AG10803 (cell line): ENCODE results near the gene LSM7.

Source experiments
- DNase-seq: peaks from one replicate; pipeline ENCODE4 v3.0.0; 2010; ENCODE audit warnings: low read depth
- H3K4me3 ChIP-seq: 2 replicates; pipeline ENCODE4 v1.5.1; 2011; ENCODE audit warnings: mild to moderate bottlenecking, low read length, control low read depth
- CTCF ChIP-seq: conservative IDR thresholded peaks from 2 replicates; pipeline ENCODE4 v1.5.1; 2011; ENCODE audit warnings: mild to moderate bottlenecking, low read length, control low read depth, inconsistent platforms

Gene LSM7

GRCh38 chr19:2335848-2336247, 7.5 kb upstream of the LSM7 start:
- no peak for TF ChIP-seq CTCF
- H3K4me3 ChIP-seq, result no peak overlapping the region
- no peak for DNase-seq

GRCh38 chr19:2334986-2335846, 6.8 kb upstream of the LSM7 start:
- DNase-seq, result no peak
- TF ChIP-seq CTCF, result no peak
- H3K4me3 ChIP-seq, result no peak overlapping the region

- no peak for DNase-seq
- no peak overlapping the region for H3K4me3 ChIP-seq
- no peak for TF ChIP-seq CTCF
Observed at GRCh38 chr19:2334426-2334825, 6.0 kb upstream of the LSM7 start.

- H3K4me3 ChIP-seq, result no peak overlapping the region
- no peak for DNase-seq
- TF ChIP-seq CTCF, result no peak; the same call in 1 of the 2 replicates
Observed at GRCh38 chr19:2333807-2334211, 5.4 kb upstream of the LSM7 start.

GRCh38 chr19:2333027-2333806, 4.8 kb upstream of the LSM7 start:
- no peak for TF ChIP-seq CTCF
- no peak for DNase-seq
- no peak overlapping the region for H3K4me3 ChIP-seq

- DNase-seq, result peak; percentile 54
- H3K4me3 ChIP-seq, result peak overlapping the region; percentile 10; the same call in 1 of the 2 replicates
Observed at GRCh38 chr19:2332341-2333026, 4.1 kb upstream of the LSM7 start.

More at GRCh38 chr19:2332341-2333026, 4.1 kb upstream of the LSM7 start:
- no peak for TF ChIP-seq CTCF
